ENCODE results near the gene NREP.

DNA sequence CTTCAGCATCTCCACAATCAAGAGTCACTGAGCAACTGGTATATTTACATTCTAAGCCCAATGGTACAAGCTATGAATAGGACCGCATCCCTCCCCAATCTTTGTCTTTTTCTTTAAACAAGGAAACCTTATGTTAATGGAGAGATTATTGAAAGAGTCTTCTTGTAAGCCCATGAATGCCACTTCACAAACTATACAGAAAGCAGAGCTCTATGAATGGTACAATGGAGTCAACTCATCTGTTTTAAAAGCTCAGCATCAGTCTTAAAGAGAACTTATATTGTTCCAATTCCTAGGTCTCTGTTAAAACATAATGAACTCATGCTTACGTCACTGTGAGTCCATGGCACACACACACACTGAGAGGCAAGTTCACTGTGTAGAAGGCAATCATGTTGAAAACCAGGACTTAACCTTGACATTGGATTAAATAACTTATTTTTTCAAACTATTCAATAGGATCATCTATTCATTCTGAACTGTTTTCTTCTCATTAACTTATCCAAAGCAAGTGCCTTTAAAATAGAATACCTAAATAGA, 4.5 kb downstream of the NREP start:
- TF ChIP-seq GATA3 (IDR thresholded peaks at IDR 0.05; ENCODE audit: low read depth, low read length) (no peak), GATA2 (IDR thresholded peaks at IDR 0.05; ENCODE audit: low read depth, low read length) (no peak)
